HFFc6 (cell line): ENCODE results near the gene PSMD13. TPM values are rescaled to one million over a fixed set of nuclear protein-coding genes. Genes with fewer than 3 reads are reported as not detected.

Experiments
- DNase-seq: peaks from one replicate; pipeline ENCODE4 v3.0.0-alpha.2; 2018
- H3K27ac Mint-ChIP-seq: 2 replicates; pipeline ENCODE4 v1.8.0; 2020; ENCODE audit warnings: mild to moderate bottlenecking, mixed read lengths
- H3K27me3 Mint-ChIP-seq: 2 replicates; pipeline ENCODE4 v1.8.0; 2021; ENCODE audit warnings: mild to moderate bottlenecking, moderate library complexity, mixed read lengths; ENCODE audit not compliant: insufficient read depth
- H3K36me3 Mint-ChIP-seq: 2 replicates; pipeline ENCODE4 v1.8.0; 2021; ENCODE audit warnings: low read depth, mixed read lengths
- H3K4me1 Mint-ChIP-seq: 2 replicates; pipeline ENCODE4 v1.8.0; 2020; ENCODE audit warnings: low read depth, mixed read lengths
- H3K4me3 Mint-ChIP-seq: 2 replicates; pipeline ENCODE4 v1.8.0; 2020; ENCODE audit warnings: mild to moderate bottlenecking, moderate library complexity, mixed read lengths
- H3K9me3 Mint-ChIP-seq: 2 replicates; pipeline ENCODE4 v1.8.0; 2020; ENCODE audit warnings: mild to moderate bottlenecking, mixed read lengths
- CTCF ChIP-seq: fragments of 200-600 bp; sonication (generic); IDR thresholded peaks from 2 replicates; pipeline ENCODE4 v1.5.0; 2021; ENCODE audit warnings: antibody characterized with exemption, mild to moderate bottlenecking
- total RNA-seq, 6 experiments: library from RNA; stranded (reverse); fragmentation: NEBNext Ultra II Directional; extraction: Animal tissue kit (Norgen Biotek cat#: 25700); gene quantifications; 2 replicates in 1 of 6; 3 replicates in 5 of 6; pipeline ENCODE4 v1.2.3, GENCODE V29; 2021

The PSMD13 gene
- total RNA-seq, 6 experiments from 2014 or later, result 167 to 180 (median 172) TPM

GRCh38 chr11:280706-281485, 44.1 kb downstream of the PSMD13 start:
- Mint-ChIP-seq H3K27ac (no peak overlapping the region), H3K4me3 (no peak overlapping the region), H3K4me1 (no peaks in the 10 kb centered on the region), H3K36me3 (no peaks in the 10 kb centered on the region), H3K27me3 (peaks cover 37% of the 10 kb centered on the region), H3K9me3 (peaks cover 8% of the 10 kb centered on the region; the same call in 1 of the 2 replicates)
- no peak for DNase-seq
- TF ChIP-seq CTCF, result no peak

DNA sequence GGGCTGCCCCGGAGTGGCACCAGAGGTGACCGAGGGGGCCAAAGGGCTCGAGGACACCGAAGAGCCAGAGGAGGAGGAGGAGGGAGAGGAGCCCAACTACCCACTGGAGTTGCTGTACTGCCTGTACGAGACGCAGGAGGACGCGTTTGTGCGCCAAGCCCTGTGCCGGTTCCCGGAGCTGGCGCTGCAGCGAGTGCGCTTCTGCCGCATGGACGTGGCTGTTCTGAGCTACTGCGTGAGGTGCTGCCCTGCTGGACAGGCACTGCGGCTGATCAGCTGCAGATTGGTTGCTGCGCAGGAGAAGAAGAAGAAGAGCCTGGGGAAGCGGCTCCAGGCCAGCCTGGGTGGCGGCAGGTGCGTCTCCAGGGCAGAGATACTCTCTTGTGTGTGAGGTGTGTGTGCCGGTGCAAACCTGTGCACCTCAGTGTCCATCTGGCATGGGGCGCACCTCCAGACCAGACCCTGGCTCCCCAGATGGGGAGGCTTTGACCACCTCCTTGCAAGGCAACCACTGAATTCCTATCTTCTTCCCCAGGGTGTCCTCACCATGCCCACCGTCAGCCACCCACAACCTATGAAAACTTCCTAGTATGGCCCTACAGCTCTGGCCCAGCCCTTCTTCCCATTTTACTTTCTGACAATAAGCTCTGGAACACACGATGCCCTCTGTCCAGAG, 44.8 kb downstream of the PSMD13 start:
- TF ChIP-seq CTCF, result no peak
- H3K27ac Mint-ChIP-seq, result no peak overlapping the region
- no peak for DNase-seq
- H3K4me3 Mint-ChIP-seq, result no peak overlapping the region
- H3K36me3 Mint-ChIP-seq, result no peaks in the 10 kb centered on the region
- H3K27me3 Mint-ChIP-seq, result peaks cover 33% of the 10 kb centered on the region
- H3K4me1 Mint-ChIP-seq, result no peaks in the 10 kb centered on the region
- peaks cover 2% of the 10 kb centered on the region; the same call in 1 of the 2 replicates for H3K9me3 Mint-ChIP-seq

GRCh38 chr11:282171-282570, 45.4 kb downstream of the PSMD13 start:
- H3K36me3 Mint-ChIP-seq, result no peaks in the 10 kb centered on the region
- no peak overlapping the region for H3K27ac Mint-ChIP-seq
- no peak for TF ChIP-seq CTCF
- H3K4me1 Mint-ChIP-seq, result no peaks in the 10 kb centered on the region
- H3K4me3 Mint-ChIP-seq, result no peak overlapping the region
- peaks cover 31% of the 10 kb centered on the region for H3K27me3 Mint-ChIP-seq
- DNase-seq, result no peak
- no peaks in the 10 kb centered on the region for H3K9me3 Mint-ChIP-seq

DNA sequence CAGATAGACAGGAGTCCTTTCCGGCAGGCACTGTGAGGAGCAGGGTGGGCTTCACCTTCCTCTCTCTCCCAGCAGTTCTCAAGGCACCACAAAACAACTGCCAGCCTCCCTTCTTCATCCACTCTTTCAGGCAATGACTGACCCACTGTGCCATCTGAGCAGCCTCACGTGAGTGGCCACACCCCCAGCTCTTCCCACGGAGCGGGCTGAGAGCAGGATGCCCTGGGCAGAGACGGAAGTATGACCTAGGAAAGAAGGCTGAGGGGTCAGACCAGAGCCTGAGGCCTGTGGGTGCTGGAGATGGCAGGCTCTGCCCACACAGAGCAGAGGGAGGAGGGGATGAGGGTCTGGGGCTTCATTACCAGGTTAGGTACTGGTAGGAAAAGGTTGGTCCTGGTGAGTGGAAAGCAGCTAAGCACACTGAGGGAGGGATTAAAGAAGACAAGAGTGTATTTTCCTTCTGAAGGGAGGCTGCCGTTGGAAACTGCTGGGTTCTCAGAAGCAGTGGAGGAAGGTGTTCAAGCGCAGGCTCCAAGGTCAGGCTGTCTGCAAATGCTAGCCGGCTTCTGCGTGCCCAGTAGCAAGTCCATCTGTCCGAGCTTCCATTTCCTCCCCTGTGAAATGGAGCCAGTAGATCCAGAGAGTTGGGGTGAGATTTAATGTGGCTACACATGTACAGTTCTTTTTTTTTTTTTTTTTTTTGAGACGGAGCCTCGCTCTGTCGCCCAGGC, 46.0 kb downstream of the PSMD13 start:
- no peaks in the 10 kb centered on the region for H3K4me1 Mint-ChIP-seq
- H3K36me3 Mint-ChIP-seq, result no peaks in the 10 kb centered on the region
- no peaks in the 10 kb centered on the region for H3K9me3 Mint-ChIP-seq
- H3K4me3 Mint-ChIP-seq, result no peak overlapping the region
- H3K27me3 Mint-ChIP-seq, result peaks cover 30% of the 10 kb centered on the region
- no peak overlapping the region for H3K27ac Mint-ChIP-seq
- DNase-seq, result no peak
- TF ChIP-seq CTCF, result no peak

DNA sequence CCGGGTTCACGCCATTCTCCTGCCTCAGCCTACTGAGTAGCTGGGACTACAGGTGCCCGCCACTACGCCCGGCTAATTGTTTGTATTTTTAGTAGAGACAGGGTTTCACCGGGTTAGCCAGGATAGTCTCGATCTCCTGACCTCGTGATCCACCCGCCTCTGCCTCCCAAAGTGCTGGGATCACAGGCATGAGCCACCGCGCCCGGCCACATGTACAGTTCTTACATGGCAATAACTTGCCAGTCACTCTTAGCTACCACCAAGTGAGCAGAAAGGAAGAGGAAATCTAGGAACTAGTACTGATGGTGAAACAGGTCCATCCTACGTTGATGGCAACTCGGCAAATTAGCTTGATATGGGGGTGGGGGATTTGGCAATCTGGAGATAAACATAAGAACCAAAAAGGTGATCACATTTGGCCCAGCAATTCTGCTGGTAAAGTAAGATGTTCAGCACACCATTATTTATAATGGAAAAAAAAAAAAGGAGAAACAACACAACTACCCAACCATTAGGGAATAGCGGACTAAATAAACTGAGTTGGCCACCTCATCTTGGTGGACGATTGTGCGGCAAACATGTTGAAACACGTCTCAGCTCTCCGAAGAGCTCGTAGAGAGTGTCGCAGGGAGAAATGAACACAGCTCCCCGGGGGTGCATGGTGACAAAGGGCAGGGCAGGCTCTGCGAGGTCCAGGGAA, 46.8 kb downstream of the PSMD13 start:
- Mint-ChIP-seq H3K27me3 (peaks cover 25% of the 10 kb centered on the region), H3K36me3 (no peaks in the 10 kb centered on the region), H3K4me1 (no peaks in the 10 kb centered on the region), H3K9me3 (no peaks in the 10 kb centered on the region), H3K4me3 (no peak overlapping the region), H3K27ac (no peak overlapping the region)
- TF ChIP-seq CTCF, result no peak
- no peak for DNase-seq
